Measurements from ENCODE around the gene B9D1. TPM values are rescaled to one million over a fixed set of nuclear protein-coding genes. Genes with fewer than 3 reads are reported as not detected.
A peak's percentile ranks its signal among the peaks of the same experiment; 100 is the strongest.

B9D1 gene
- 15.4 and 25.4 TPM in 2 replicates for total RNA-seq (2011; cell fraction: chromatin; rRNA removed; ENCODE audit: low replicate concordance)
- 22.5 and 35.0 TPM in 2 replicates for total RNA-seq (2011; cell fraction: nucleolus; rRNA removed)
- 21.7 and 23.8 TPM in 2 replicates for total RNA-seq (2011; cell fraction: nucleoplasm; rRNA removed)
- 24.0 and 24.9 TPM in 2 replicates for total RNA-seq (2014; rRNA removed)
- 7.6 and 10.3 TPM in 2 replicates for total RNA-seq (2014; rRNA removed; fragmentation: Illumina TruSeq; extraction: Trizol)
- 8.9 and 10.0 TPM in 2 replicates for total RNA-seq (2015; rRNA removed; fragmentation: Illumina TruSeq; extraction: Trizol)
- total RNA-seq (2021): 12.7 and 15.0 TPM in 2 replicates
- 23.4 and 28.0 TPM in 2 replicates for polyA plus RNA-seq (2011; rRNA removed)
- 26.8 and 45.5 TPM in 2 replicates for polyA plus RNA-seq (2011; cell fraction: cytosol; rRNA removed)
- polyA plus RNA-seq (2011; cell fraction: nucleus; rRNA removed): 43.7 and 59.8 TPM in 2 replicates
- 14.9 and 22.4 TPM in 2 replicates for polyA plus RNA-seq (2012)
- 14.3 and 18.9 TPM in 2 replicates for polyA plus RNA-seq (2014; fragmentation: Illumina TruSeq; extraction: Trizol)
- polyA plus RNA-seq (2014; fragmentation: Nextera tagmentation; extraction: Ambion mirVana): 10 to 100 TPM in 1 of 2 experiments, 1 to 10 TPM in 1; 9.5 to 17.9 TPM
- 26.5 and 28.8 TPM in 2 replicates for polyA plus RNA-seq (2014; rRNA removed)
- polyA minus RNA-seq (2011; rRNA and poly(A)+ RNA removed): 7.7 and 16.5 TPM in 2 replicates
- polyA minus RNA-seq (2011; cell fraction: cytosol; rRNA and poly(A)+ RNA removed): 6.1 and 8.9 TPM in 2 replicates
- polyA minus RNA-seq (2011; cell fraction: nucleus; rRNA and poly(A)+ RNA removed): 11.6 and 13.3 TPM in 2 replicates
- percentile 53 among the genes with signal in this experiment for Bru-seq, nascent RNA
- BruChase-seq, experiment 1, labeled RNA remaining after a 2-hour chase: percentile 39 among the genes with signal in this experiment
- percentile 31 among the genes with signal in this experiment for BruChase-seq, experiment 2, labeled RNA remaining after a 6-hour chase
- long read RNA-seq, experiment 1, transcript B9D1-201 (7 exons, 908 nt): major isoform, 12 of 26 reads
- long read RNA-seq, experiment 1, partial matches to known transcripts: 6 of 26 reads
- long read RNA-seq, experiment 1, other reads (novel, unspliced or antisense): 3 of 26 reads
- long read RNA-seq, experiment 2, transcript B9D1-201 (7 exons, 908 nt): major isoform, 12 of 16 reads
- long read RNA-seq, experiment 2, partial matches to known transcripts: 0 of 16 reads
- long read RNA-seq, experiment 2, other reads (novel, unspliced or antisense): 2 of 16 reads
- long read RNA-seq, experiment 3, transcript B9D1-201 (7 exons, 908 nt): major isoform, 14 of 21 reads
- long read RNA-seq, experiment 3, partial matches to known transcripts: 0 of 21 reads
- long read RNA-seq, experiment 3, other reads (novel, unspliced or antisense): 4 of 21 reads

- Histone ChIP-seq H3K9ac (ENCODE audit: insufficient read depth in 1 of 2, low read depth in 2 of 2, low read length in 2 of 2) (peak within 1 kb of the TSS; percentile 80 to 91), H2AFZ (ENCODE audit: low read depth, low read length) (peak within 1 kb of the TSS; percentile 98), H3K27ac (ENCODE audit: extremely low read depth, low read depth, low read length) (peak within 1 kb of the TSS; percentile 75), H3K4me2 (ENCODE audit: insufficient read depth, low read length) (peak within 1 kb of the TSS; percentile 91), H4K20me1 (replicated peaks; ENCODE audit: control insufficient read depth, insufficient read depth, low read length) (no peaks in the 10 kb centered on the region), H3K27me3 (ENCODE audit: control insufficient read depth in 2 of 2, insufficient read depth in 2 of 2, low read length in 2 of 2) (no peaks in the 10 kb centered on the region), H3K9me1 (ENCODE audit: control insufficient read depth, insufficient read depth, low read length) (no peaks in the 10 kb centered on the region), H3K79me2 (ENCODE audit: control insufficient read depth, insufficient read depth, low read length) (peaks cover 9% of the 10 kb centered on the region; the same call in 2 of the 3 replicates), H3K4me3 (peak within 1 kb of the TSS; percentile 76), H3K9me3 (replicated peaks; ENCODE audit: control insufficient read depth, insufficient read depth, low read depth, low read length) (no peaks in the 10 kb centered on the region), H3K4me1 (replicated peaks in 1 of 2; ENCODE audit: control insufficient read depth in 2 of 2, insufficient read depth in 2 of 2, low read length in 2 of 2) (peaks cover 6 to 24% of the 10 kb centered on the region in 2 experiments; a peak in 4 of 5 replicates), H3K36me3 (ENCODE audit: control insufficient read depth, insufficient read depth, low read length) (no peaks in the 10 kb centered on the region)
- intact Hi-C loops (cut with micrococcal nuclease): loop anchor here (1.0 kb wide), 1 partner anchor 85 kb away; no protein-coding TSS in a partner anchor
- BruUV-seq (replicated peaks): no TSS peak
- in situ Hi-C loops (cut with MboI): loop anchor here (5.0 to 10.0 kb wide), 2 partner anchors 85 to 402 kb away; no protein-coding TSS in a partner anchor
- peak; percentile 91 to 94 (median 94) for DNase-seq (ENCODE audit: extremely low read depth in 1 of 4, low spot score in 3 of 4)
- ATAC-seq: peak; percentile 94
- WGBS (ENCODE audit: insufficient coverage, low coverage, missing lambda C conversion rate): 0% methylated on average over 28 of the region's 83 CpGs
- ChIA-PET POLR2A (interaction anchor here (1.1 to 2.1 kb wide), 2 partner anchors 15 to 114 kb away, joined by 6 to 11 read pairs; partner anchors contain the start of gene MAPK7), CTCF (ENCODE audit: low intra/inter-chr PET ratio) (interaction anchor here (2.5 kb wide), 1 partner anchor 85 kb away, joined by 14 read pairs; no protein-coding TSS in a partner anchor)
- peak; percentile 90 for FAIRE-seq
- TF ChIP-seq ZNF407 (IDR thresholded peaks at IDR 0.05; ENCODE audit: low read depth) (peak; percentile 92), STAT5B (CRISPR knock-in tag; IDR thresholded peaks at IDR 0.05) (no peak), ZNF263 (CRISPR knock-in tag; IDR thresholded peaks at IDR 0.05; ENCODE audit: borderline replicate concordance) (peak; percentile 64), MEIS2 (IDR thresholded peaks at IDR 0.05; ENCODE audit: partially characterized antibody) (peak; percentile 70), ESRRA (IDR thresholded peaks at IDR 0.05; ENCODE audit: borderline replicate concordance, low read depth) (peak; percentile 28; the same call in 1 of the 2 replicates), MEF2A (IDR thresholded peaks at IDR 0.05; ENCODE audit: control insufficient read depth, low read depth, low read length) (no peak)
Measured at GRCh38 chr17:19362277-19363113, at the start of gene B9D1. B9D1 (minus strand) TSS chr17:19362723; CDS start chr17:19362569, 154 bp downstream.

Data from K562 (cell line).